GM18526 (cell line): ENCODE measurements around the gene TSPYL1.

Experiments used
- POLR2A ChIP-seq: IDR thresholded peaks from 3 replicates; pipeline ENCODE4 v1.6.1; 2011; ENCODE audit not compliant: insufficient read length; ENCODE audit errors: extremely low read depth

Gene TSPYL1

GRCh38 chr6:116304538-116305097 is 24.9 kb upstream of the TSPYL1 start:
- TF ChIP-seq POLR2A: no peak

GRCh38 chr6:116301104-116301503 is 21.4 kb upstream of the TSPYL1 start:
- TF ChIP-seq POLR2A: no peak

- no peak for TF ChIP-seq POLR2A
Observed at GRCh38 chr6:116300566-116300965, 20.8 kb upstream of the TSPYL1 start.

- no peak for TF ChIP-seq POLR2A
Observed at GRCh38 chr6:116298973-116299372, 19.2 kb upstream of the TSPYL1 start.

GRCh38 chr6:116298273-116298672 is 18.5 kb upstream of the TSPYL1 start:
- TF ChIP-seq POLR2A: no peak

- TF ChIP-seq POLR2A: no peak
Observed at GRCh38 chr6:116292553-116292952, 12.8 kb upstream of the TSPYL1 start.

GRCh38 chr6:116291701-116292396 is 12.1 kb upstream of the TSPYL1 start:
- TF ChIP-seq POLR2A: no peak

- TF ChIP-seq POLR2A: no peak
Observed at GRCh38 chr6:116290799-116291198, 11.1 kb upstream of the TSPYL1 start.

GRCh38 chr6:116289876-116290275 is 10.1 kb upstream of the TSPYL1 start:
- TF ChIP-seq POLR2A: no peak

GRCh38 chr6:116287689-116288282 is 8.1 kb upstream of the TSPYL1 start:
- TF ChIP-seq POLR2A: no peak

GRCh38 chr6:116286773-116287358 is 7.1 kb upstream of the TSPYL1 start:
- no peak for TF ChIP-seq POLR2A

- no peak for TF ChIP-seq POLR2A
Observed at GRCh38 chr6:116283191-116283590, 3.5 kb upstream of the TSPYL1 start.

- TF ChIP-seq POLR2A: no peak
Observed at GRCh38 chr6:116282698-116283097, 3.0 kb upstream of the TSPYL1 start.

- TF ChIP-seq POLR2A: no peak
Observed at GRCh38 chr6:116280933-116281316, 1.2 kb upstream of the TSPYL1 start.

GRCh38 chr6:116280161-116280932 is 617 bp upstream of the TSPYL1 start:
- no peak for TF ChIP-seq POLR2A

- TF ChIP-seq POLR2A: no peak
Observed at GRCh38 chr6:116278854-116279231, 887 bp downstream of the TSPYL1 start.
